SK-N-SH treated with all-trans-retinoic acid at 6 μM for 48 hours (cell line): Measurements from ENCODE around the gene VCAN.

Source experiments
- ESRRG ChIP-seq: fragments of 250-450 bp; sonication (Bioruptor Pico); IDR thresholded peaks from 2 replicates; pipeline ENCODE4 v1.6.1; 2021; ENCODE audit warnings: mild to moderate bottlenecking
- RARB ChIP-seq: fragments of 250-450 bp; sonication (Bioruptor Pico); IDR thresholded peaks from 2 replicates; pipeline ENCODE4 v1.8.0; 2021; ENCODE audit warnings: mild to moderate bottlenecking, moderate library complexity
- ZC3H10 ChIP-seq: fragments of 250-450 bp; sonication (Bioruptor Pico); IDR thresholded peaks from 2 replicates; pipeline ENCODE4 v1.5.1; 2021; ENCODE audit warnings: mild to moderate bottlenecking, moderate library complexity
- ZFP30 ChIP-seq: fragments of 450-650 bp; formaldehyde crosslinking; IDR thresholded peaks from 2 replicates; pipeline ENCODE4 v1.5.0; 2022; ENCODE audit warnings: mild to moderate bottlenecking, moderate library complexity
- TF ChIP-seq, protein P1 (sequence below): fragments of 250-450 bp; sonication (Bioruptor Pico); IDR thresholded peaks from 2 replicates; pipeline ENCODE4 v1.8.0; 2020; ENCODE audit warnings: mild to moderate bottlenecking, moderate library complexity, borderline replicate concordance
- TF ChIP-seq, protein P2 (sequence below): fragments of 250-450 bp; sonication (Bioruptor Pico); IDR thresholded peaks from 2 replicates; pipeline ENCODE4 v1.5.1; 2021; ENCODE audit warnings: mild to moderate bottlenecking, moderate library complexity

- no peak for TF ChIP-seq ZC3H10 (CRISPR knock-in tag)
- TF ChIP-seq ZFP30 (CRISPR knock-in tag) = no peak
- no peak for TF ChIP-seq RARB (CRISPR knock-in tag)
- TF ChIP-seq, protein P1, sequence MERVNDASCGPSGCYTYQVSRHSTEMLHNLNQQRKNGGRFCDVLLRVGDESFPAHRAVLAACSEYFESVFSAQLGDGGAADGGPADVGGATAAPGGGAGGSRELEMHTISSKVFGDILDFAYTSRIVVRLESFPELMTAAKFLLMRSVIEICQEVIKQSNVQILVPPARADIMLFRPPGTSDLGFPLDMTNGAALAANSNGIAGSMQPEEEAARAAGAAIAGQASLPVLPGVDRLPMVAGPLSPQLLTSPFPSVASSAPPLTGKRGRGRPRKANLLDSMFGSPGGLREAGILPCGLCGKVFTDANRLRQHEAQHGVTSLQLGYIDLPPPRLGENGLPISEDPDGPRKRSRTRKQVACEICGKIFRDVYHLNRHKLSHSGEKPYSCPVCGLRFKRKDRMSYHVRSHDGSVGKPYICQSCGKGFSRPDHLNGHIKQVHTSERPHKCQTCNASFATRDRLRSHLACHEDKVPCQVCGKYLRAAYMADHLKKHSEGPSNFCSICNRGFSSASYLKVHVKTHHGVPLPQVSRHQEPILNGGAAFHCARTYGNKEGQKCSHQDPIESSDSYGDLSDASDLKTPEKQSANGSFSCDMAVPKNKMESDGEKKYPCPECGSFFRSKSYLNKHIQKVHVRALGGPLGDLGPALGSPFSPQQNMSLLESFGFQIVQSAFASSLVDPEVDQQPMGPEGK = no peak
- TF ChIP-seq ESRRG (CRISPR knock-in tag) = no peak
- TF ChIP-seq, protein P2, sequence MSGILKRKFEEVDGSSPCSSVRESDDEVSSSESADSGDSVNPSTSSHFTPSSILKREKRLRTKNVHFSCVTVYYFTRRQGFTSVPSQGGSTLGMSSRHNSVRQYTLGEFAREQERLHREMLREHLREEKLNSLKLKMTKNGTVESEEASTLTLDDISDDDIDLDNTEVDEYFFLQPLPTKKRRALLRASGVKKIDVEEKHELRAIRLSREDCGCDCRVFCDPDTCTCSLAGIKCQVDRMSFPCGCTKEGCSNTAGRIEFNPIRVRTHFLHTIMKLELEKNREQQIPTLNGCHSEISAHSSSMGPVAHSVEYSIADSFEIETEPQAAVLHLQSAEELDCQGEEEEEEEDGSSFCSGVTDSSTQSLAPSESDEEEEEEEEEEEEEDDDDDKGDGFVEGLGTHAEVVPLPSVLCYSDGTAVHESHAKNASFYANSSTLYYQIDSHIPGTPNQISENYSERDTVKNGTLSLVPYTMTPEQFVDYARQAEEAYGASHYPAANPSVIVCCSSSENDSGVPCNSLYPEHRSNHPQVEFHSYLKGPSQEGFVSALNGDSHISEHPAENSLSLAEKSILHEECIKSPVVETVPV (CRISPR knock-in tag) = no peak
These were observed 38.0 kb downstream of the VCAN start for GRCh38 chr5:83509540-83509939.
